Left lung (tissue), 10 donors: ENCODE results near the gene PPM1F. TPM values are rescaled to one million over a fixed set of nuclear protein-coding genes. Genes with fewer than 3 reads are reported as not detected.
A peak's percentile ranks its signal among the peaks of the same experiment; 100 is the strongest.

Source experiments
- ATAC-seq: fragments of 200-7000 bp; cut with Tn5 transposase; one replicate; pipeline ENCODE4 v1.9.1; 2020; ENCODE audit warnings: moderate library complexity
- DNase-seq, 4 donors: peaks; one replicate each; pipeline ENCODE4 v3.0.0-alpha.2; 2013 to 2020
- H3K27ac ChIP-seq, 2 donors: fragments of 200-600 bp; sonication (generic) in 1 of 2; one replicate each; pipeline versions ENCODE4 v1.5.0 to v1.8.0; 2020 to 2021
- H3K27me3 ChIP-seq, 2 donors: fragments of 200-600 bp; sonication (generic) in 1 of 2; one replicate each; pipeline versions ENCODE4 v1.5.0 to v1.8.0; 2020 to 2021
- H3K36me3 ChIP-seq, 2 donors: fragments of 200-600 bp; sonication (generic) in 1 of 2; one replicate each; pipeline versions ENCODE4 v1.5.0 to v1.8.0; 2020 to 2021
- H3K4me1 ChIP-seq, 2 donors: fragments of 200-600 bp; one replicate each; pipeline ENCODE4 v1.8.0; 2021
- H3K4me3 ChIP-seq, 2 donors: fragments of 200-600 bp; sonication (generic) in 1 of 2; one replicate each; pipeline versions ENCODE4 v1.5.0 to v1.8.0; 2020 to 2021; ENCODE audit warnings: mild to moderate bottlenecking in 1 of 2
- H3K9me3 ChIP-seq, 2 donors: fragments of 200-600 bp; sonication (generic) in 1 of 2; one replicate each; pipeline versions ENCODE4 v1.5.0 to v1.8.0; 2020 to 2021
- intact Hi-C, 2 donors: fragments of 100-400 bp; cut with DNase I; formaldehyde crosslinking; loops; one replicate each; pipeline versions ENCODE4 v1.11.2 to v1.14.2; 2022
- polyA plus RNA-seq, 6 donors: library from polyadenylated mRNA; unstranded; fragments of 120-200 nt; gene quantifications; one replicate each; pipeline ENCODE4 v1.2.1, GENCODE V29; 2013; ENCODE audit not compliant: insufficient read length in 6 of 6
- total RNA-seq, 2 donors: library from RNA; stranded (reverse); fragmentation: NEBNext Ultra II Directional; extraction: Animal tissue kit (Norgen Biotek cat#: 25700); gene quantifications; one replicate each; pipeline ENCODE4 v1.2.1, GENCODE V29; 2021
- TF ChIP-seq, protein P1 (sequence below), 2 donors: fragments of 200-600 bp; sonication (generic) in 1 of 2; IDR thresholded peaks; one replicate each; pipeline versions ENCODE4 v1.5.0 to v1.8.0; 2021; ENCODE audit warnings: antibody characterized with exemption in 2 of 2
- donor health status: DM: no; HTN: yes; CAD: no.
- donor health status: DM: no; HTN: no; CAD: no.

Gene PPM1F
- total and polyA plus RNA-seq, 8 donors: 31.0 to 60.0 (median 51.3) TPM

DNA sequence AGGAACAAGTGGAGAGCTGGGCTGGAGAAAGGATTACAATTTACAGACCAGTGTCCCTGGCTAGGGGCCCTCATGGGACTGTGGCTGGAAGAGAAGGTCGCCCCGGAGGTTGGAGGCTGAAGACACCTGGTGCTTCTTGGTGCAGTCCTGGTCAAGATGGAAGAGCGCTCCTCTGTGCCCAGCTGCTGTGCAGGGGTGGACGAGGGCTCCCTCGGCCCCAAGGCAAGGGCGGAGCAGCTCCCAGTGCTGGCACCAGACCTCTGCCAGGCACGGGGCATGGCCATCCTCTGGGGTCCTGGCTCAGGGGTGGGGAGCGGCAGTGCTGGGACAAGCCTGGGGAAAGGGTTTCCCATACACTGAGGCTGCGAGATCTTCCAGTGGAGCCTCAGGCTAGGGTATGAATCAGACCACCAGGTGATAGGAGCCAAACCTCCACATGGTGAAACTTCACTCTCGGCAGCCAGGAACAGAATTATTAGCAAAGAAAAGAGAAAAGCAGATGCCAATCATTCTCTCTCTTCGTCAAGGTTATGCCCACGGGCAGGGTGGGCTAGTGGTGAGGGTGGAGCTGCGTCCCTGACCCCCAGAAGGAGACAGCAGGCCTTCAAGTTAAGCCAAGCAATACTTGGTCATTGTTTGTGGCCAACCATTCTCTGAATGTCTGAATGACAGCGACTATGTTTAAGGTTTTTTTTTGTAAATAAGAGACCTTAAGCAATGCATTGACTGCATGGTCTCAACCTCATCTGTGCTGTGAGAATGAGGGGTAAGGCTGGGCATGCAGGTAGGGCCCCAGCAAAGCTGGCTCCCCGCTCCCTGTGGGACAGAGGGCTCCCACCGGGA lies 32.1 kb downstream of the PPM1F start:
- no peak for ATAC-seq
- intact Hi-C loops: no loop called here
- Histone ChIP-seq H3K27ac (no peak overlapping the region), H3K4me3 (no peak overlapping the region), H3K36me3 (peaks cover 0 to 64% of the 10 kb centered on the region in 2 donors), H3K4me1 (no peaks in the 10 kb centered on the region), H3K27me3 (no peaks in the 10 kb centered on the region), H3K9me3 (no peaks in the 10 kb centered on the region)
- peak in 1 of 4 donors; percentile 46 for DNase-seq
- TF ChIP-seq, protein P1, sequence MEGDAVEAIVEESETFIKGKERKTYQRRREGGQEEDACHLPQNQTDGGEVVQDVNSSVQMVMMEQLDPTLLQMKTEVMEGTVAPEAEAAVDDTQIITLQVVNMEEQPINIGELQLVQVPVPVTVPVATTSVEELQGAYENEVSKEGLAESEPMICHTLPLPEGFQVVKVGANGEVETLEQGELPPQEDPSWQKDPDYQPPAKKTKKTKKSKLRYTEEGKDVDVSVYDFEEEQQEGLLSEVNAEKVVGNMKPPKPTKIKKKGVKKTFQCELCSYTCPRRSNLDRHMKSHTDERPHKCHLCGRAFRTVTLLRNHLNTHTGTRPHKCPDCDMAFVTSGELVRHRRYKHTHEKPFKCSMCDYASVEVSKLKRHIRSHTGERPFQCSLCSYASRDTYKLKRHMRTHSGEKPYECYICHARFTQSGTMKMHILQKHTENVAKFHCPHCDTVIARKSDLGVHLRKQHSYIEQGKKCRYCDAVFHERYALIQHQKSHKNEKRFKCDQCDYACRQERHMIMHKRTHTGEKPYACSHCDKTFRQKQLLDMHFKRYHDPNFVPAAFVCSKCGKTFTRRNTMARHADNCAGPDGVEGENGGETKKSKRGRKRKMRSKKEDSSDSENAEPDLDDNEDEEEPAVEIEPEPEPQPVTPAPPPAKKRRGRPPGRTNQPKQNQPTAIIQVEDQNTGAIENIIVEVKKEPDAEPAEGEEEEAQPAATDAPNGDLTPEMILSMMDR (IDR thresholded peaks at IDR 0.05): no peak

DNA sequence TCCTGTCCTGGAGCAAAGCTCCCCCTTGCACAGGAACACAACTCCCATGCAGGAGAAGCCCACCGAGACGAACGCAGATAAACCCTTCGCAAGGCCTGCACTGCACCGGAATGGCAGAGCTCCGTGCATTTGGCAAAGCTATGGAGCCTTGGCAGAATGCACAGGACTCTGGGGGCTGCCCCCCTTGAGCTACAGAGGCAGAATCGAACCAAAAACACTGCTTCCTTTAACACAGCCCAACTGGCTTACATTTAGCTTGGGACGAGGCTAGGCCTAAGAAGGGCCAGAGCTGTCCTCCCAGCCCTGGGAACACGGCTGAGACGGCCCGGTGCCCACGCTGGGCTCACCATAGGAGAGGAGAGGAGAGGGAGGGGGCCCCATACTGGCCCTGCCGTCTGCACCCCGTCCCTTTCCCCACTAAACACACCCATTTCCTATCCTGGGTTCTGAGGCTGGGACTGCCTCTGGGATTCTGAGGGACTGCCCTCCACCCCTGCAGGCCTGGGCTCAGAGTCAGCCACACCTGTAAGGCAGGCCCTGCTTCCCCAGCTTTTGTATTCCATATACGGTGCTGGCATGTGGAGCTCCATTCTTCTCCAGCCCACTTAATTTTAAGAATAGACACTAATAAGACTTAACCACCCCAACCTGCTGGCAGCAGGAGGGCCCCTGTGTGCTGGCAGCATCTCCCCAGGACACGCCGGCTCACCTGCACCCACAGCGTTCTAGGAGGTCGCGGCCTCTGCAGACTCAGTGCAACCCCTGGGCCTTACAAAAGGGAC lies 32.9 kb downstream of the PPM1F start:
- Histone ChIP-seq H3K4me1 (no peaks in the 10 kb centered on the region), H3K27me3 (no peaks in the 10 kb centered on the region), H3K27ac (no peak overlapping the region), H3K36me3 (peaks cover 0 to 56% of the 10 kb centered on the region in 2 donors), H3K9me3 (no peaks in the 10 kb centered on the region), H3K4me3 (no peak overlapping the region)
- intact Hi-C loops: no loop called here
- DNase-seq (peak in 1 of 4 donors; percentile 71), ATAC-seq (no peak)
- TF ChIP-seq, protein P1 (IDR thresholded peaks at IDR 0.05): no peak

DNA sequence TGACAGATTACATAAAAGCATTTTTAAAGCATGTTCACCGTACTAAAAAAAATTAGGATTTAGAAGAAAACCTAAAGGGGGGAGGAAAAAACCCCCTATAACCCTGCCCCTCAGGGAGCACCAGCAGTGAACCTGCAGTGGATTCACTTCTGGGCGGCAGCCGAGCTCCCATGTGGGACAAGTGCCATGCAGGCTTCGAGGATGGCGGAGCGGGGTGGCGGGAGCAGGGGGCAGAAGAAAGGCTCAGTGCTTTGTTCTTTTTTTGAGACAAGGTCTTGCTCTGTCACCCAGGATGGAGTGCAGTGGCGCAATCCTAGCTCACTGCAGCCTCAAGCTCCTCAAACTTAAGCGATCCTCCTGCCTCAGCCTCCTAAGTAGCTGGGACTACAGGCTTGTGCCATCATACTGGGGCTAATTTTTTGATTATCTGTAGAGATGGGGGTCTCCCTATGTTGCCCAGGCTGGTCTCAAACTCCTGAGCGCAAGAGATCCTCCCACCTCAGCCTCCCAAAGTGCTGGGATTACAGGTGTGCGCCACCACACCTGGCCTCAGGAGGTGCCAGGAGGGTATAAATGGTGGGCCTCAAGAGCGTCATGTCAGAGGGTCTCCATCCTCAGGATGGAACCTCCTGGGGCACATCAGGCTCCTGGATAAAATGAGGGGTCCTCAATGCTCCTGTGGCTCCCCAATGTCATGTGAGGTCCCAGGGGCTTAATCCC lies 34.0 kb downstream of the PPM1F start:
- Histone ChIP-seq H3K27ac (no peak overlapping the region), H3K4me1 (no peaks in the 10 kb centered on the region)
- intact Hi-C loops: no loop called here

DNA sequence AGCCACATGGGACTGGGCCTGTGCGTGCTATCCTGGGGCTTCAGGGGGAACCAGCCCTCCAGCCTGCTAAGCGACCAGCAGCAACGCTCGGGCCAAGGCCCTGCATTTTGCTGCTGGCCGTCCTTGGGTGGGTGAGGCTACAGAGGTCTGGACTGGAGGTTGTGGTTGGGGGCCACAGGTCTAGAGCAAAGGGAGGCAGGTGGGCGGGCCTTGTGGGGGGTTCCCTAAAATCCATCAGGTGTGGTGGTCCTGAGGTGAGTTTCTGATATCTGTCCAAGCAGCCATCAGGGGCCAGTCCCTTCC lies 34.7 kb downstream of the PPM1F start:
- Histone ChIP-seq H3K4me1 (no peaks in the 10 kb centered on the region), H3K36me3 (peaks cover 0 to 37% of the 10 kb centered on the region in 2 donors), H3K4me3 (no peak overlapping the region), H3K27ac (no peak overlapping the region), H3K9me3 (no peaks in the 10 kb centered on the region), H3K27me3 (no peaks in the 10 kb centered on the region)
- TF ChIP-seq, protein P1 (IDR thresholded peaks at IDR 0.05): no peak
- ATAC-seq: no peak
- DNase-seq: peak in 1 of 4 donors; percentile 58
- intact Hi-C loops: no loop called here

More for the DNA sequence above, 34.0 kb downstream of the PPM1F start:
- H3K9me3 ChIP-seq: no peaks in the 10 kb centered on the region
- H3K27me3 ChIP-seq: no peaks in the 10 kb centered on the region
- no peak overlapping the region for H3K4me3 ChIP-seq
- TF ChIP-seq, protein P1 (IDR thresholded peaks at IDR 0.05): no peak
- H3K36me3 ChIP-seq: peaks cover 0 to 45% of the 10 kb centered on the region in 2 donors
- DNase-seq: peak in 1 of 4 donors; percentile 64
- no peak for ATAC-seq
